ENCODE results near the gene CEACAM20.
A peak's percentile ranks its signal among the peaks of the same experiment; 100 is the strongest.
"Not testable (repeated sequence)": the region's sequence is repeated elsewhere in the genome, so short reads cannot be mapped to it uniquely, and the experiment has no call there.

Gene CEACAM20

DNA sequence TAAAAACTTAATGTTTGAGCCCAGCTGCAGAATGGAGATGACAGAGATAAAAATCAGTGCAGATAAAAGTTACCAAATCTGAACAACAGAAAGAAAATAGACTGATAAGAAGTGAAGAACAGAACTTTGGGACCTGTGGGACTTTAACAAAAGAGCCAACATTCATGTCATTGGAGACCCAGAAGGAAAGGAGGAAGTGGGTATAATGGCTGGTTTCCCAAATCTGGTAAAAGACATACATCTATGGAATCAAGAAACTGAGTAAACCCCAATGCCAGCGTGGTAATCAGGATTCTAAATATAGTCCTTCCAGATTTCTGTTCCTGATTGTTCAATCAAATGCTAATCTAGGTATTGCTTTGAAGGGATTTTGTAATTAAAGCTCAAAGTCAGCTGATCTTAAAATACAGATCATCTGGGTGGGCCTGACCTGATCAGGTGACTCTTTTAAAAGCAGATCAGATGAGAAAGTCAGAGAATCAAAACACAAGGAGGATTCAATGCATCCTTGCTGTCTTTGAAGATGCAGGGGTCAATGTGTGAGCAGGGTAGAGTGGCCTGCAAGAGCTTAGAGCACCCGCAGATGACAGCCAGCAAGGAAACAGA is 25.3 kb upstream of the CEACAM20 start:
- no peak overlapping the region for H3K27ac ChIP-seq

DNA sequence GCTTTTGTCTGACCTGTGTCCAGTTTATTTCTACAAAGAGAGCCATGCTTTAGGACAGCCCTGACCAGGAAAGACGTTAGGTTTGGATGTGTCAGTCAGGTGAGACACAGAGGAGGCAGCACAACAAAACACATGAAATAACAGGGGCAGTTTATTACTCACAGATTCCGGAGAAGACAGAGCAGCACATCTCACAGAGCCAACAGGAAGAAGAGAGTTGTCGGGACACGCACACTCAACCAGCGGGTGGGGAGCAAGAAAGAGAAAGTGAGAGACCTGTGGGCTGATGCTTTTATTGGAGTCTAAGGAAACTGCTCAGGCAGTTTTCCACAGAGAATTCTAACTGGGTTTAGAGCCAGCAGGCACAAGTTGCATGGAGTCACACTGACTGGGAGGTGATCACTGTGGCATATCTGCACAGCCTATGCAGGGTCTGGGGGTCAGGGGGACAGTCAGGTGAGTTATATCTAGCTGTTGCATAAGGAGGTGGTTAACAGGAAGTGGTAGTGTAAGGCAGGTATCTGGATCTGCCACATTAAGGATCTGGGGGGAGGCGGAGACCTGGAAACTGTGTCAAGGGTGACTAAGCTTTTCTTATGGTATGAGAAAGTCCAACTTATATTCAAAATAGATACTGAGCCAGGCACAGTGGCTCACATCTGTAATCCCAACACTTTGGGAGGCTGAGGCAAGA is 24.1 kb upstream of the CEACAM20 start:
- no peak overlapping the region for H3K27ac ChIP-seq
- TF ChIP-seq, protein P1, sequence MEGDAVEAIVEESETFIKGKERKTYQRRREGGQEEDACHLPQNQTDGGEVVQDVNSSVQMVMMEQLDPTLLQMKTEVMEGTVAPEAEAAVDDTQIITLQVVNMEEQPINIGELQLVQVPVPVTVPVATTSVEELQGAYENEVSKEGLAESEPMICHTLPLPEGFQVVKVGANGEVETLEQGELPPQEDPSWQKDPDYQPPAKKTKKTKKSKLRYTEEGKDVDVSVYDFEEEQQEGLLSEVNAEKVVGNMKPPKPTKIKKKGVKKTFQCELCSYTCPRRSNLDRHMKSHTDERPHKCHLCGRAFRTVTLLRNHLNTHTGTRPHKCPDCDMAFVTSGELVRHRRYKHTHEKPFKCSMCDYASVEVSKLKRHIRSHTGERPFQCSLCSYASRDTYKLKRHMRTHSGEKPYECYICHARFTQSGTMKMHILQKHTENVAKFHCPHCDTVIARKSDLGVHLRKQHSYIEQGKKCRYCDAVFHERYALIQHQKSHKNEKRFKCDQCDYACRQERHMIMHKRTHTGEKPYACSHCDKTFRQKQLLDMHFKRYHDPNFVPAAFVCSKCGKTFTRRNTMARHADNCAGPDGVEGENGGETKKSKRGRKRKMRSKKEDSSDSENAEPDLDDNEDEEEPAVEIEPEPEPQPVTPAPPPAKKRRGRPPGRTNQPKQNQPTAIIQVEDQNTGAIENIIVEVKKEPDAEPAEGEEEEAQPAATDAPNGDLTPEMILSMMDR (conservative IDR thresholded peaks at IDR 0.05), result no peak

More for the DNA sequence above, 25.3 kb upstream of the CEACAM20 start:
- TF ChIP-seq, protein P1 (conservative IDR thresholded peaks at IDR 0.05), result no peak

DNA sequence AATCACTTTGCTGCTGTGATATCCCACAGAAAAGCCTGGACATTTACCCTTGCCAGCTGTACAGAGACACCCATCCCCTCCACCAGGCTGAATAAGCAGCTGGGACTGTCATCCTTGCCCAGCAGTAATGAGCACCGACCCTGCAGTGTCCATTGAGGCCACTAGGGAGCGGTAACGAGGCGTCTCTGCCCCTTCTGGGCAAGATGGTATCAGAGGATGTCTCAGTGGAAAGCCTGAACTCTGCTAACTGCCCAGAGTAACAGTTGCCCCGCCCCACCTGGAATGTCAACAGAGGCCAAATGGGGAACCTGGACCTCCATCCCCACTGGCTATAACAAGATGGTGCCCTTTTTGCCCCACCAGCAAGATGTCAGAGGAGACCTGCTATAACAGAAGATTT is 22.8 kb upstream of the CEACAM20 start:
- TF ChIP-seq, protein P1 (conservative IDR thresholded peaks at IDR 0.05), result peak; percentile 35
- no peak overlapping the region for H3K27ac ChIP-seq

DNA sequence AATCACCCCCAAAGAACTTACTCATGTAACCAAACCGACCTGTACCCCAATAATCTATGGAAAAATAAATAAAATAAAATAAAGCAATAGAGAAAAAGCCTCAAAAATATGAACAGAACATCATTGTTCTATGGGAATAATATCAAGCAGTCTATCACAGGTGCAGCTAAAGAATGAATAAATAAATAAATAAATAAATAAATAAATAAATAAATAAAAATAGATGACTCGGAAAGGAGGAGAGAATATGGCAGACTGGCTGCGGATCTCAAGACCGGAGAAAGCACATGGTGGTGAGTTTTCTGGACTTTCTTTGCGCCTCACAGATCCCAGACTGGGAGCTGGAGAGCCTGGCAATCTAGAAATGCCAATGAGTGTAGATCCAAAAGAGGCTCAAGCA is 22.4 kb upstream of the CEACAM20 start:
- TF ChIP-seq, protein P1 (conservative IDR thresholded peaks at IDR 0.05), result no peak
- no peak overlapping the region for H3K27ac ChIP-seq

DNA sequence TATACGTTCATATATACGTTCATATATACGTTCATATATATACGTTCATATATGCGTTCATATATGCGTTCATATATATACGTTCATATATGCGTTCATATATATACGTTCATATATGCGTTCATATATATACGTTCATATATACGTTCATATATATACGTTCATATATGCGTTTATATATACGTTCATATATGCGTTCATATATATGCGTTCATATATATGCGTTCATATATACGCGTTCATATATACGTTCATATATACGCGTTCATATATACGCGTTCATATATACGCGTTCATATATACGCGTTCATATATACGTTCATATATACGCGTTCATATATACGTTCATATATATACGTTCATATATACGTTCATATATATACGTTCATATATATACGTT is 21.5 kb upstream of the CEACAM20 start:
- not testable (repeated sequence) for H3K27ac ChIP-seq

DNA sequence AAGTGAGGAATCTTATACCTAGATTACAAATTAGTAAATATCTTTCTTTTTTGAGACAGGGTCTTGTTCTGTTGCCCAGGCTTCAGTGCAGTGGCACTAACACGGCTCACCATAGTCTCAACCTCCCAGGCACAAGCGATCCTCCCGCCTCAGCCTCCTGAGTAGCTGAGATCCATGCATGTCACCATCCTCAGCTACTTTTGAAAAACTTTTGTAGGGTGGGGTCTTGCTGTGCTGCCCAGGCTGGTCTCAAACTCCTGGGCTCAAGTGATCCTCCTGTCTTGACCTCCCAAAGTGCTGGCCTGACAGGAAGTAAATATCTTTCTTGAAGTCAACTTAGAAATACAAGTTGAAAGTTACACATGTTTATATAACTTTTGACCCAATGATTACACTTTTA is 20.0 kb upstream of the CEACAM20 start:
- TF ChIP-seq, protein P1 (conservative IDR thresholded peaks at IDR 0.05), result no peak
- no peak overlapping the region for H3K27ac ChIP-seq

DNA sequence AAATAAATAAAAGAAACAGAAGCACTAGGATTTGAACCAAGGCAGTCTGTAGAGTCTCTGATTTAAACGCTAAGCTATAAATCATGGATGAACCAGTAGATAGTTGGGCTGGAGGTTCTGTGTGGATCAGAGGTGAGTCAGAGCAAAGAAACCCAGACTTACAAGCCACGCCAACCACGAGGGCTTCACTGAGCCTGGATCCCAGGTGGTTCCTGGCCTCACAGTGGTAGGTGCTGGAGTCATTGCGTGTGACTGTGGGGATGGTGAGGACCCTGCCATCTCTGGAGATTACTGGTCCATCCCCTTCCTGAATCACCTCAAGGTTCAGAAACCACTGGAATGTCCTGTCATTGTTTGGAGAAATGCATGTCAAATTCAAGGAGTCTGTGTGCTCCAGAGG is 19.3 kb upstream of the CEACAM20 start:
- TF ChIP-seq, protein P1 (conservative IDR thresholded peaks at IDR 0.05), result no peak
- H3K27ac ChIP-seq, result no peak overlapping the region

DNA sequence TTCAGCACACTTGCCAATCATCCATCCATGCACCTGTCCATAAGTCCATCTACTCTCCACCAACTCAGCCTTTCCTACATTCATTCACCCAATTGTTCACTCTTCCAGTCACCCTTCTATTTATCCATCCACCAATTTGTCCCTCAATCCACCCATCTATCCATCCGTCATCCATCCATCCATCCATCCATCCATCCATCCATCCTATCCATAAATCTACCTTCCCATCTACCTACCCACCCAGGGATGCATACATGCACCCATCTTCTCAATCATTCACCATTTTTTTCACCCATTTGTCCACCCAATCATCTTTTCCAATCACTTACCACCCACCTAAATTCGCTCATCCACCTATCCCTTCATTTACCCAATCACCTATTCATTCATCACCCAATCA is 14.6 kb upstream of the CEACAM20 start:
- TF ChIP-seq, protein P1 (conservative IDR thresholded peaks at IDR 0.05), result no peak
- H3K27ac ChIP-seq, result no peak overlapping the region
